Measurements from ENCODE around the gene PTPRH. TPM values are rescaled to one million over a fixed set of nuclear protein-coding genes. Genes with fewer than 3 reads are reported as not detected.

Gene PTPRH
- total and polyA plus RNA-seq, 2 donors (not counting 1 experiment from before 2014, with no cell fraction given), result not detected

DNA sequence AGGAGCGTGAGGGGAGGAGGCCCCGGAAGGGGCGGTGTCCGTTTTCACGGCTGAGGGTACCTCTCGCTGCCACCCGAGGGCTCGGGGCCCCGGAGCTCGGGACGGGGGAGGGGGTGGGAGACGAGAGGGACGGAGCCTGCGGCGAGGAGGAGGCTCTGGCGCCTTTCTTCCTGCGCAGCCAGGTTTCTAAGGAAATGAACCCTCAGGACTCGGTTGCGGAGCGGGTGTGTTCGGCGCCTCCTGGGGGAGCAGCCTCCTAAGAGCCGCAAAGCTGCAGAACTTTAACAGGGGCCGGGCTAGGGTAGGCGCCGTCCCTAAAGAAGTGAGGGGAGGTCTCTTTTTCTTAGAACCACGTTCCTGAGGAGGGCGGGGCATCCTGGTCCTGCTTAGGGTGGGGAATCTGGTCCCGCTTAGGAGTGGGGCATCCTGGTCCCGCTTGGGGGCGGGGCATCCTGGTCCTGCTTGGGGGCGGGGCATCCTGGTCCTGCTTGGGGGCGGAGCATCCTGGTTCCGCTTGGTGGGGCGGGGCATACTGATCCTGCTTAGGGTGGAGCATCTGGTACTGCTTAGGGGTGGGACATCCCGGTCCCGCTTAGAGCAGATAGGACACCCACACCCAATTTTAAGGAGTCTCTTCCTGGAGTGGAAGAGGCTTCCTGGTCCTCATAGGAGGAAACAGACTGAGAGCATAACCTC lies 35.4 kb downstream of the PTPRH start:
- intact Hi-C loops (cut with micrococcal nuclease), result no loop called here
- H3K4me2 ChIP-seq (replicated peaks; ENCODE audit: low read depth, low read length, poor library complexity, severe bottlenecking), result peak overlapping the region; percentile 85
- DNase-seq (peak; percentile 62), ATAC-seq (ENCODE audit: low read depth) (peak; percentile 53)
- H3K4me3 ChIP-seq (ENCODE audit: control extremely low read depth in 1 of 5, extremely low read depth in 1 of 5, insufficient read depth in 1 of 5, low read depth in 2 of 5, low read length in 4 of 5), result peak overlapping the region in 4 of 5 experiments; percentile 41 to 57 (median 52)
- H3K27ac ChIP-seq (ENCODE audit: low read length in 2 of 2), result no peak overlapping the region
- peak overlapping the region; percentile 61 for H2AFZ ChIP-seq (ENCODE audit: insufficient read depth, low read depth, low read length, poor library complexity, severe bottlenecking)
- H3K36me3 ChIP-seq (replicated peaks in 1 of 2; ENCODE audit: control extremely low read depth in 1 of 2, control insufficient read depth in 1 of 2, extremely low read depth in 1 of 2, insufficient read depth in 2 of 2, low read length in 1 of 2), result no peaks in the 10 kb centered on the region
- no peaks in the 10 kb centered on the region for H3K79me2 ChIP-seq (ENCODE audit: control insufficient read depth, insufficient read depth, low read length)
- 2% methylated on average over 31 of the region's 37 CpGs for WGBS (ENCODE audit: insufficient coverage)
- ChIA-PET POLR2A (interaction anchor here (0.8 kb wide), 1 partner anchor 210 kb away, joined by 3 read pairs; the partner anchor contains the start of gene TMEM238), CTCF (interaction anchor here (0.5 kb wide), 1 partner anchor 403 kb away, joined by 3 read pairs; no protein-coding TSS in a partner anchor)
- no peaks in the 10 kb centered on the region for H3K9me3 Mint-ChIP-seq (ENCODE audit: insufficient read depth)
- H4K20me1 ChIP-seq (ENCODE audit: control insufficient read depth, insufficient read depth, low read length, poor library complexity, severe bottlenecking), result no peaks in the 10 kb centered on the region
- peaks cover 24 to 35% of the 10 kb centered on the region in 2 donors for H3K4me1 ChIP-seq (ENCODE audit: control insufficient read depth in 2 of 2, insufficient read depth in 2 of 2, low read length in 2 of 2)
- H3K27ac Mint-ChIP-seq, result no peak overlapping the region
- TF ChIP-seq, protein P1, sequence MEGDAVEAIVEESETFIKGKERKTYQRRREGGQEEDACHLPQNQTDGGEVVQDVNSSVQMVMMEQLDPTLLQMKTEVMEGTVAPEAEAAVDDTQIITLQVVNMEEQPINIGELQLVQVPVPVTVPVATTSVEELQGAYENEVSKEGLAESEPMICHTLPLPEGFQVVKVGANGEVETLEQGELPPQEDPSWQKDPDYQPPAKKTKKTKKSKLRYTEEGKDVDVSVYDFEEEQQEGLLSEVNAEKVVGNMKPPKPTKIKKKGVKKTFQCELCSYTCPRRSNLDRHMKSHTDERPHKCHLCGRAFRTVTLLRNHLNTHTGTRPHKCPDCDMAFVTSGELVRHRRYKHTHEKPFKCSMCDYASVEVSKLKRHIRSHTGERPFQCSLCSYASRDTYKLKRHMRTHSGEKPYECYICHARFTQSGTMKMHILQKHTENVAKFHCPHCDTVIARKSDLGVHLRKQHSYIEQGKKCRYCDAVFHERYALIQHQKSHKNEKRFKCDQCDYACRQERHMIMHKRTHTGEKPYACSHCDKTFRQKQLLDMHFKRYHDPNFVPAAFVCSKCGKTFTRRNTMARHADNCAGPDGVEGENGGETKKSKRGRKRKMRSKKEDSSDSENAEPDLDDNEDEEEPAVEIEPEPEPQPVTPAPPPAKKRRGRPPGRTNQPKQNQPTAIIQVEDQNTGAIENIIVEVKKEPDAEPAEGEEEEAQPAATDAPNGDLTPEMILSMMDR (IDR thresholded peaks at IDR 0.05), result no peak
- peak; percentile 18 for TF ChIP-seq EZH2 (IDR thresholded peaks at IDR 0.05; ENCODE audit: borderline replicate concordance, insufficient read depth, low read depth, low read length, poor library complexity, severe bottlenecking)
- peaks cover 0 to 91% (median 48%) of the 10 kb centered on the region in 4 experiments for H3K27me3 ChIP-seq (replicated peaks in 1 of 4; ENCODE audit: control extremely low read depth in 1 of 4, control insufficient read depth in 3 of 4, insufficient read depth in 4 of 4, low read length in 3 of 4)
- H3K27me3 Mint-ChIP-seq, result peaks cover 70% of the 10 kb centered on the region
- H3K4me3 Mint-ChIP-seq, result peak overlapping the region; percentile 69
- peaks cover 24% of the 10 kb centered on the region for H3K4me1 Mint-ChIP-seq
- H3K9ac ChIP-seq (ENCODE audit: low read length), result peak overlapping the region; percentile 56
- peaks cover 0 to 45% (median 14%) of the 10 kb centered on the region in 3 donors for H3K9me3 ChIP-seq (ENCODE audit: control extremely low read depth in 1 of 3, control insufficient read depth in 2 of 3, insufficient read depth in 1 of 3, low read length in 2 of 3)

DNA sequence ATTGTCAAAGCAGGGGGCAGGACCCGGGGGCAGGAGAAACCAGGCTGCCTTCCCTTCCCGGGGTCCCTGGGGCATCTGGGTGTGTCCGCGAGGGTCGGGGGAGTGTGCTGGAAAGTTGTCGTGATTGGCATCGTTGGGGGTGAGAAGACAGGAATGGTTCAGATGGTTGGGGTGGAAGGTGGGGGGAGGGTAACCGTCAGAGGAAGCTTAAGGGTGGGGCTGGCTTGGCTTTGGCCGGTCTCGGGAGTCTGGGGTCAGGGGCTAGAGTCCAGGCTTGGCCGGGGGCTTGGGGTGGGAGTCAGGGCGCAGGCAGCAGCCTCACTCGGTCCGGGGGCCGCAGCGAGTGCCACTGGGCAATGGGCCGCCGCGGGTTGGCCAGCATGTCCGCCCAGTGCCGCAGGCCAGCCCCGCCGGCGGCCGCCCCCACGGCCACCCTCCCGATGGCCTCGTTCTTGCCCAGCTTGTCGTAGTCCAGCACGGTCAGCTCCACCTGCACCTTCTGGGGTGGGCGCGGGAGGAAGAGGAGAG lies 36.1 kb downstream of the PTPRH start:
- no peak for TF ChIP-seq EZH2 (IDR thresholded peaks at IDR 0.05; ENCODE audit: borderline replicate concordance, insufficient read depth, low read depth, low read length, poor library complexity, severe bottlenecking)
- TF ChIP-seq, protein P1 (IDR thresholded peaks at IDR 0.05), result no peak
- peak overlapping the region; percentile 85 for H3K4me2 ChIP-seq (replicated peaks; ENCODE audit: low read depth, low read length, poor library complexity, severe bottlenecking)
- no peaks in the 10 kb centered on the region for H4K20me1 ChIP-seq (ENCODE audit: control insufficient read depth, insufficient read depth, low read length, poor library complexity, severe bottlenecking)
- H3K9me3 Mint-ChIP-seq (ENCODE audit: insufficient read depth), result no peaks in the 10 kb centered on the region
- peaks cover 20% of the 10 kb centered on the region for H3K4me1 Mint-ChIP-seq
- no peaks in the 10 kb centered on the region for H3K36me3 ChIP-seq (replicated peaks in 1 of 2; ENCODE audit: control extremely low read depth in 1 of 2, control insufficient read depth in 1 of 2, extremely low read depth in 1 of 2, insufficient read depth in 2 of 2, low read length in 1 of 2)
- 4% methylated on average over 31 of the region's 32 CpGs for WGBS (ENCODE audit: insufficient coverage)
- H2AFZ ChIP-seq (ENCODE audit: insufficient read depth, low read depth, low read length, poor library complexity, severe bottlenecking), result peak overlapping the region; percentile 61
- H3K4me1 ChIP-seq (ENCODE audit: control insufficient read depth in 2 of 2, insufficient read depth in 2 of 2, low read length in 2 of 2), result peaks cover 18 to 29% of the 10 kb centered on the region in 2 donors
- ATAC-seq (ENCODE audit: low read depth), result no peak
- no peak overlapping the region for H3K27ac ChIP-seq (ENCODE audit: low read length in 2 of 2)
- peaks cover 0 to 41% (median 14%) of the 10 kb centered on the region in 3 donors for H3K9me3 ChIP-seq (ENCODE audit: control extremely low read depth in 1 of 3, control insufficient read depth in 2 of 3, insufficient read depth in 1 of 3, low read length in 2 of 3)
- peak overlapping the region; percentile 69 for H3K4me3 Mint-ChIP-seq
- DNase-seq, result no peak
- CTCF ChIA-PET, result no interaction called here
- peak overlapping the region in 4 of 5 experiments; percentile 41 to 57 (median 52) for H3K4me3 ChIP-seq (ENCODE audit: control extremely low read depth in 1 of 5, extremely low read depth in 1 of 5, insufficient read depth in 1 of 5, low read depth in 2 of 5, low read length in 4 of 5)
- POLR2A ChIA-PET, result no interaction called here
- intact Hi-C loops (cut with micrococcal nuclease), result no loop called here
- no peak overlapping the region for H3K27ac Mint-ChIP-seq
- H3K27me3 ChIP-seq (replicated peaks in 1 of 4; ENCODE audit: control extremely low read depth in 1 of 4, control insufficient read depth in 3 of 4, insufficient read depth in 4 of 4, low read length in 3 of 4), result peaks cover 0 to 87% (median 46%) of the 10 kb centered on the region in 4 experiments
- H3K27me3 Mint-ChIP-seq, result peaks cover 71% of the 10 kb centered on the region
- H3K9ac ChIP-seq (ENCODE audit: low read length), result peak overlapping the region; percentile 56
- no peaks in the 10 kb centered on the region for H3K79me2 ChIP-seq (ENCODE audit: control insufficient read depth, insufficient read depth, low read length)

All from B cell (primary cell).